Measurements from ENCODE around the gene FNBP1L. TPM values are rescaled to one million over a fixed set of nuclear protein-coding genes. Genes with fewer than 3 reads are reported as not detected.

FNBP1L gene
- total and polyA plus RNA-seq, 9 of the 15 experiments (the other 6 are each of a cell fraction or from before 2014, with no cell fraction given): 1.4 to 6.9 (median 5.9) TPM

- H3K9me1 ChIP-seq (ENCODE audit: control insufficient read depth, insufficient read depth, low read length): no peaks in the 10 kb centered on the region
- no peak for FAIRE-seq
- POLR2A ChIA-PET: interaction anchor here (1.7 kb wide), 1 partner anchor 10 kb away, joined by 3 read pairs; no protein-coding TSS in a partner anchor
- CTCF ChIA-PET (ENCODE audit: low intra/inter-chr PET ratio): no interaction called here
- no peak for DNase-seq (ENCODE audit: extremely low read depth in 1 of 4, low spot score in 3 of 4)
- no peaks in the 10 kb centered on the region for H3K27me3 ChIP-seq (ENCODE audit: control insufficient read depth in 2 of 2, insufficient read depth in 2 of 2, low read length in 2 of 2)
- no peak overlapping the region for H2AFZ ChIP-seq (ENCODE audit: low read depth, low read length)
- ATAC-seq: no peak
- no peaks in the 10 kb centered on the region for H3K4me1 ChIP-seq (replicated peaks in 1 of 2; ENCODE audit: control insufficient read depth in 2 of 2, insufficient read depth in 2 of 2, low read length in 2 of 2)
- no peak overlapping the region for H3K4me3 ChIP-seq
- H3K36me3 ChIP-seq (ENCODE audit: control insufficient read depth, insufficient read depth, low read length): no peaks in the 10 kb centered on the region
- BruUV-seq (replicated peaks): no TSS peak
- H3K9me3 ChIP-seq (replicated peaks; ENCODE audit: control insufficient read depth, insufficient read depth, low read depth, low read length): no peaks in the 10 kb centered on the region; the same call in none of the 2 replicates
- H3K9ac ChIP-seq (ENCODE audit: insufficient read depth in 1 of 2, low read depth in 2 of 2, low read length in 2 of 2): no peak overlapping the region
- H4K20me1 ChIP-seq (replicated peaks; ENCODE audit: control insufficient read depth, insufficient read depth, low read length): no peaks in the 10 kb centered on the region
- no peak overlapping the region for H3K27ac ChIP-seq (ENCODE audit: extremely low read depth, low read depth, low read length)
- TF ChIP-seq FUS (optimal IDR thresholded peaks at IDR 0.05; ENCODE audit: low read depth, low read length) (no peak), SIN3B (IDR thresholded peaks at IDR 0.05; ENCODE audit: low read depth) (no peak), CEBPG (CRISPR knock-in tag; IDR thresholded peaks at IDR 0.05) (no peak), CEBPG (tag; conservative IDR thresholded peaks at IDR 0.05 in 1 of 2, IDR thresholded peaks at IDR 0.05 in 1 of 2) (0 out of 4 replicates have a peak, but pooled peaks of 1 of the 2 experiments have one; percentile 31), CEBPB (tag; IDR thresholded peaks at IDR 0.05) (peak; percentile 39; the same call in 1 of the 2 replicates), PHTF2 (CRISPR knock-in tag; IDR thresholded peaks at IDR 0.05) (no peak), KLF1 (tag; IDR thresholded peaks at IDR 0.05) (no peak), MITF (IDR thresholded peaks at IDR 0.05) (no peak)
- TF ChIP-seq, protein P1, sequence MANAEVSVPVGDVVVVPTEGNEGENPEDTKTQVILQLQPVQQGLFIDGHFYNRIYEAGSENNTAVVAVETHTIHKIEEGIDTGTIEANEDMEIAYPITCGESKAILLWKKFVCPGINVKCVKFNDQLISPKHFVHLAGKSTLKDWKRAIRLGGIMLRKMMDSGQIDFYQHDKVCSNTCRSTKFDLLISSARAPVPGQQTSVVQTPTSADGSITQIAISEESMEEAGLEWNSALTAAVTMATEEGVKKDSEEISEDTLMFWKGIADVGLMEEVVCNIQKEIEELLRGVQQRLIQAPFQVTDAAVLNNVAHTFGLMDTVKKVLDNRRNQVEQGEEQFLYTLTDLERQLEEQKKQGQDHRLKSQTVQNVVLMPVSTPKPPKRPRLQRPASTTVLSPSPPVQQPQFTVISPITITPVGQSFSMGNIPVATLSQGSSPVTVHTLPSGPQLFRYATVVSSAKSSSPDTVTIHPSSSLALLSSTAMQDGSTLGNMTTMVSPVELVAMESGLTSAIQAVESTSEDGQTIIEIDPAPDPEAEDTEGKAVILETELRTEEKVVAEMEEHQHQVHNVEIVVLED (CRISPR knock-in tag; IDR thresholded peaks at IDR 0.05): no peak
- TF ChIP-seq, protein P2, sequence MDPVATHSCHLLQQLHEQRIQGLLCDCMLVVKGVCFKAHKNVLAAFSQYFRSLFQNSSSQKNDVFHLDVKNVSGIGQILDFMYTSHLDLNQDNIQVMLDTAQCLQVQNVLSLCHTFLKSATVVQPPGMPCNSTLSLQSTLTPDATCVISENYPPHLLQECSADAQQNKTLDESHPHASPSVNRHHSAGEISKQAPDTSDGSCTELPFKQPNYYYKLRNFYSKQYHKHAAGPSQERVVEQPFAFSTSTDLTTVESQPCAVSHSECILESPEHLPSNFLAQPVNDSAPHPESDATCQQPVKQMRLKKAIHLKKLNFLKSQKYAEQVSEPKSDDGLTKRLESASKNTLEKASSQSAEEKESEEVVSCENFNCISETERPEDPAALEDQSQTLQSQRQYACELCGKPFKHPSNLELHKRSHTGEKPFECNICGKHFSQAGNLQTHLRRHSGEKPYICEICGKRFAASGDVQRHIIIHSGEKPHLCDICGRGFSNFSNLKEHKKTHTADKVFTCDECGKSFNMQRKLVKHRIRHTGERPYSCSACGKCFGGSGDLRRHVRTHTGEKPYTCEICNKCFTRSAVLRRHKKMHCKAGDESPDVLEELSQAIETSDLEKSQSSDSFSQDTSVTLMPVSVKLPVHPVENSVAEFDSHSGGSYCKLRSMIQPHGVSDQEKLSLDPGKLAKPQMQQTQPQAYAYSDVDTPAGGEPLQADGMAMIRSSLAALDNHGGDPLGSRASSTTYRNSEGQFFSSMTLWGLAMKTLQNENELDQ (CRISPR knock-in tag; IDR thresholded peaks at IDR 0.05; ENCODE audit: borderline replicate concordance): no peak
- H3K79me2 ChIP-seq (ENCODE audit: control insufficient read depth, insufficient read depth, low read length): 0 out of 3 replicates have a peak, but pooled peaks cover 2% of the 10 kb centered on the region
- intact Hi-C loops (cut with micrococcal nuclease): no loop called here
- H3K4me2 ChIP-seq (ENCODE audit: insufficient read depth, low read length): no peak overlapping the region
- in situ Hi-C loops (cut with MboI): no loop called here
- 20% methylated on average over 1 of the region's 1 CpG for WGBS (ENCODE audit: insufficient coverage, low coverage, missing lambda C conversion rate)
These were observed 27.8 kb downstream of the FNBP1L start for GRCh38 chr1:93475681-93476080.
